A673 (cell line): ENCODE measurements around the gene HES5. TPM values are rescaled to one million over a fixed set of nuclear protein-coding genes. Genes with fewer than 3 reads are reported as not detected.

Experiments used
- BruUV-seq: library from RNA; stranded (reverse); fragments of 400-500 nt; replicated peaks from 2 replicates; lab custom pipeline; 2021; lab: Mats Ljungman, UMichigan
- CTCF ChIA-PET: fragments of 300-600 bp; sonication (Branson Sonifier 250); formaldehyde crosslinking; loops from one replicate; lab custom pipeline; 2022; ENCODE audit warnings: antibody characterized with exemption; lab: Charles Lee
- POLR2A ChIA-PET: fragments of 300-600 bp; sonication (Branson Sonifier 250); formaldehyde crosslinking; loops from one replicate; lab custom pipeline; 2022; ENCODE audit warnings: antibody characterized with exemption; ENCODE audit not compliant: low non-redundant PET; lab: Charles Lee
- DNase-seq: peaks from one replicate; pipeline ENCODE4 v3.0.0-alpha.2; 2015; ENCODE audit warnings: low spot score
- H3K27ac ChIP-seq: fragments of 200-600 bp; sonication (generic); 2 replicates; pipeline ENCODE4 v1.5.1; 2016; ENCODE audit warnings: mixed run types, low read depth, mild to moderate bottlenecking, mixed read lengths, antibody characterized with exemption, low read length; ENCODE audit not compliant: poor library complexity, severe bottlenecking
- H3K27me3 ChIP-seq: fragments of 200-600 bp; sonication (generic); replicated peaks from 2 replicates; pipeline ENCODE4 v1.6.1; 2017; ENCODE audit warnings: mixed run types, low read depth, mild to moderate bottlenecking, mixed read lengths, antibody characterized with exemption, low read length; ENCODE audit not compliant: insufficient read depth, poor library complexity
- H3K36me3 ChIP-seq: fragments of 200-600 bp; sonication (generic); 2 replicates; pipeline ENCODE4 v1.6.1; 2016; ENCODE audit warnings: mixed run types, mild to moderate bottlenecking, mixed read lengths, antibody characterized with exemption, low read length; ENCODE audit not compliant: insufficient read depth, poor library complexity, severe bottlenecking
- H3K4me1 ChIP-seq: fragments of 200-600 bp; sonication (generic); 2 replicates; pipeline ENCODE4 v1.6.1; 2017; ENCODE audit warnings: mixed run types, mild to moderate bottlenecking, mixed read lengths, antibody characterized with exemption, low read length; ENCODE audit not compliant: insufficient read depth, poor library complexity, severe bottlenecking
- H3K4me3 ChIP-seq: fragments of 200-600 bp; sonication (generic); 2 replicates; pipeline ENCODE4 v1.5.1; 2016; ENCODE audit warnings: low read depth, mixed run types, mild to moderate bottlenecking, mixed read lengths, low read length; ENCODE audit not compliant: poor library complexity, severe bottlenecking
- H3K9me3 ChIP-seq: fragments of 200-600 bp; sonication (generic); 2 replicates; pipeline ENCODE4 v1.6.1; 2016; ENCODE audit warnings: mixed run types, low read depth, mild to moderate bottlenecking, mixed read lengths, antibody characterized with exemption, low read length; ENCODE audit not compliant: poor library complexity, severe bottlenecking
- EZH2 ChIP-seq: fragments of 200-600 bp; sonication (generic); IDR thresholded peaks from 2 replicates; pipeline ENCODE4 v1.6.1; 2017; ENCODE audit warnings: borderline replicate concordance, low read depth, mild to moderate bottlenecking, mixed read lengths, antibody characterized with exemption, low read length; ENCODE audit not compliant: poor library complexity, severe bottlenecking
- intact Hi-C: fragments of 100-400 bp; cut with micrococcal nuclease; formaldehyde crosslinking; loops from one replicate; pipeline ENCODE4 v1.10.0; 2022; ENCODE audit not compliant: unreplicated experiment
- total RNA-seq: library from RNA; stranded (reverse); gene quantifications from 2 replicates; pipeline ENCODE4 v1.2.3, GENCODE V29; 2021
- TF ChIP-seq, protein P1 (sequence below): fragments of 300-800, 200-600 bp; sonication (generic); conservative IDR thresholded peaks from 2 replicates; pipeline ENCODE4 v1.5.1; 2017; ENCODE audit warnings: low read depth, mild to moderate bottlenecking, antibody characterized with exemption, low read length, moderate library complexity, mixed read lengths

Gene HES5
- total RNA-seq, 1 experiment from 2014 or later = not detected

DNA sequence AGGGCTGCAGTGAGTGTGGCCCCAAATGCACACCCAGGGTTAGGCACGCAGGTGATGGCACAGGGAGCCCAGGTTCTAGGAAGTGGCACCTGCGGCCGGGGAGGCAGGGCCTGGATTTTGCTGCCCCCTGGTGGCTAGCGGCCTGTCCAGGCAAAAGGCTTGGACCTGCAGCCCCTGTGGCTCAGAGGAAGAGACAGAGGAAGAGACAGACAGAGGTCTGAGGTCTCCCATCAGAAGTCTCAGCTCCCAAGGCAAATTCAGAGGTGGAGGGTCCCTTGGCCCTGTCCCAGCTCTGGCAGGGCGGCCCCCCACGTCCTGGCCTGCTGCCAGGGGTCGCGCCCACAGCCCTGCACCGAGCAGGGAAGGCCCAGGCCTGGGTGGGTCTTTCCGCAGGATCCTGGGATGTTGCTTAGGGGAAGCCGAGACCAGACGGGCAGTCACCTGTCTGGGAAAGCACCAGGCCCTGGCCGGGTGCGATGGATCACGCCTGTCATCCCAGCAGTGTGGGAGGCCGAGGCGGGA lies 18.1 kb upstream of the HES5 start:
- DNase-seq = peak; percentile 77
- Histone ChIP-seq H3K9me3 (no peaks in the 10 kb centered on the region), H3K36me3 (no peaks in the 10 kb centered on the region), H3K27ac (peak overlapping the region; percentile 56), H3K27me3 (no peaks in the 10 kb centered on the region), H3K4me1 (peaks cover 24% of the 10 kb centered on the region), H3K4me3 (no peak overlapping the region)
- no TSS peak for BruUV-seq
- TF ChIP-seq, protein P1, sequence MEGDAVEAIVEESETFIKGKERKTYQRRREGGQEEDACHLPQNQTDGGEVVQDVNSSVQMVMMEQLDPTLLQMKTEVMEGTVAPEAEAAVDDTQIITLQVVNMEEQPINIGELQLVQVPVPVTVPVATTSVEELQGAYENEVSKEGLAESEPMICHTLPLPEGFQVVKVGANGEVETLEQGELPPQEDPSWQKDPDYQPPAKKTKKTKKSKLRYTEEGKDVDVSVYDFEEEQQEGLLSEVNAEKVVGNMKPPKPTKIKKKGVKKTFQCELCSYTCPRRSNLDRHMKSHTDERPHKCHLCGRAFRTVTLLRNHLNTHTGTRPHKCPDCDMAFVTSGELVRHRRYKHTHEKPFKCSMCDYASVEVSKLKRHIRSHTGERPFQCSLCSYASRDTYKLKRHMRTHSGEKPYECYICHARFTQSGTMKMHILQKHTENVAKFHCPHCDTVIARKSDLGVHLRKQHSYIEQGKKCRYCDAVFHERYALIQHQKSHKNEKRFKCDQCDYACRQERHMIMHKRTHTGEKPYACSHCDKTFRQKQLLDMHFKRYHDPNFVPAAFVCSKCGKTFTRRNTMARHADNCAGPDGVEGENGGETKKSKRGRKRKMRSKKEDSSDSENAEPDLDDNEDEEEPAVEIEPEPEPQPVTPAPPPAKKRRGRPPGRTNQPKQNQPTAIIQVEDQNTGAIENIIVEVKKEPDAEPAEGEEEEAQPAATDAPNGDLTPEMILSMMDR = peak; percentile 95
- TF ChIP-seq EZH2 = no peak
- ChIA-PET CTCF (interaction anchor here (0.6 kb wide), 1 partner anchor 1067 kb away, joined by 5 read pairs; no protein-coding TSS in a partner anchor), POLR2A (no interaction called here)
- intact Hi-C loops = loop anchor here (1.0 to 5.0 kb wide), 2 partner anchors 134 to 351 kb away; no protein-coding TSS in a partner anchor

DNA sequence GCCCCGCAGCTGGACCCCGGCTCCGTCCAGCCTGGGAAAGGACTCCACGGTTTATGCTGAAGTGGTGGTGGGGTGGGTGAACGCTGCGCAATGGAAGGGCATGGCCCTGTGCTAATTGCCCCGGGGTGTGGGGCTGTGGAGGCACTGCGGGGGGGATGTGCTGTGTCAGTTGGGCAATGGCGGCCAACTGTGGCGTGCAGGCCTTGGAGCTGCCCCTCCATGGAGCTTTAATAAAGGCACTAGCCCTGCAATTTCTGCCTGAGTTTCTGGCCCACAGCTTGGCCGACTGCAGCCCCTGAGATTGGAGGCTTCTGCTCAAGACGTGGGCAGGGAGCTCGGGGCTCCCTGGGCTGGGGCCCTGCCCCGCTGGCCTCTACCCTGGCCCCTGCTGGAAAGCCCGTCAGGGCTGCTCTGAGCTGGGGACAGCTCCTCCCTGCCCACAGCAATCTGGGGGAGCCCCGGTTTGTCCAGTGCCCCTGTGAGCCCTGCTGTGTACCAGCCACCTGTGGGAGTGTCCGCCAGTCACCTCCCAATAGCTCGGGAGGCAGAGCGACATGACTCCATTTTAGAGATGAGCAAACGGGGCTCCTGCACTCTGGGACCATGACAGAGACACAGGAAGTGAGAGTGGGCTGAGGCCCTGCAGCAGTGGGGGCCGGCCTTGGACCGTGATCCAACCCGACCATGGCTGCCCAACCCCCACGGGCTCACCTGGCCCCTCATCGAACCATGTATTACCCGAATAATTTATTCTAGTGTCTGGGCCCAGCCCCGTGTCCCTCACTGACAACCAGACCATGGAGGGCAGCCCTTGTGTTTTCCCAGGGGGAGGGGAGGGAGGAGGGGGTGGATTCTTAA lies 17.4 kb upstream of the HES5 start:
- Histone ChIP-seq H3K4me3 (peak overlapping the region; percentile 49), H3K36me3 (no peaks in the 10 kb centered on the region), H3K4me1 (peaks cover 24% of the 10 kb centered on the region), H3K27me3 (no peaks in the 10 kb centered on the region), H3K9me3 (no peaks in the 10 kb centered on the region), H3K27ac (peak overlapping the region; percentile 76)
- intact Hi-C loops = loop anchor here (1.0 to 5.0 kb wide), 2 partner anchors 133 to 350 kb away; no protein-coding TSS in a partner anchor
- POLR2A ChIA-PET = no interaction called here
- DNase-seq = peak; percentile 36
- CTCF ChIA-PET = interaction anchor here (1.0 kb wide), 1 partner anchor 133 kb away, joined by 8 read pairs; no protein-coding TSS in a partner anchor
- TF ChIP-seq EZH2 = no peak
- BruUV-seq = no TSS peak

DNA sequence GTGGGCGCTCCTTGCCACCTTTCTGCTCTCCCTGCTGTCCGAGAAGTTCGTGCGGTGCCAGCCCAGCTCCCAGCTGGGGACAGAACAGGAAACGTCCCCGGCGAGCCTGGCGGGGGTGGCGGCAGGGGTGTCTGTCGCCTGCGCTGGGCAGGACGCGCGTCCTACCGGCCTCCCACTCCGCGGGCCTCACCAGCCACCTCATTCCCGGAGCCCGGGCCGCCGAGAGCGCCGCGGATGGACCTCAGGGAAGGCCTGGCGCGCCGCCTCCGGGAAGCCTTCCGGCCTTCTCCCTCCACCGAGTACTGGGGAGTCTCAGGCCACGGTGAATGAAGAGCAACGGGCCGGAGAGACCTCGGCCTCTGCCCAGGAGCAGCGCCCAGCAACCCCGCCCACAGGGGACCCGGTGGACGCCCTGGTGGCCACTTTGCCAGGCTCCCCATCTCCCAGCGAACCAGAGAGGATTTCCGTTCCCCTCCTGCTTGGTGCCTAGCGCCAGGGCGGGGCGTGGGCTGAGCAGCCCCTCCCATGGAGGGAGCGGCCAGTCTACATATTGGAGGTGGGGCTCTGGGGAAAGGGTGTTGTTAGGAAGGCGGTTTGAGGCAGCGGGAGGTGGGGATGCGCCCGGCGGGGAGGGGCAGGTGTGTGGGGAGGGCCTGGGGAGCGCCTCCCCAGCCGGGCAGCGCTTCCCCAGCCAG lies 16.6 kb upstream of the HES5 start:
- no peaks in the 10 kb centered on the region for H3K9me3 ChIP-seq
- peaks cover 24% of the 10 kb centered on the region for H3K4me1 ChIP-seq
- POLR2A ChIA-PET = interaction anchor here (0.5 to 0.6 kb wide), 2 partner anchors 20 to 357 kb away, joined by 3 to 6 read pairs; partner anchors contain the start of gene PANK4
- CTCF ChIA-PET = interaction anchor here (0.5 to 1.0 kb wide), 5 partner anchors 16 to 132 kb away, joined by 3 to 8 read pairs (median 4); partner anchors contain the start of gene PANK4
- intact Hi-C loops = loop anchor here (5.0 kb wide), 1 partner anchor 349 kb away; no protein-coding TSS in a partner anchor
- no TSS peak for BruUV-seq
- DNase-seq = peak; percentile 91
- no peaks in the 10 kb centered on the region for H3K36me3 ChIP-seq
- H3K27ac ChIP-seq = peak overlapping the region; percentile 76
- H3K4me3 ChIP-seq = peak overlapping the region; percentile 49
- no peak for TF ChIP-seq EZH2
- TF ChIP-seq, protein P1 = 0 out of 2 replicates have a peak, but pooled peaks have one; percentile 25
- H3K27me3 ChIP-seq = no peaks in the 10 kb centered on the region
